ENCODE measurements around the gene METTL25. TPM values are rescaled to one million over a fixed set of nuclear protein-coding genes. Genes with fewer than 3 reads are reported as not detected.
A peak's percentile ranks its signal among the peaks of the same experiment; 100 is the strongest.

The METTL25 gene
- total and polyA plus RNA-seq, 2 donors from 2014 or later = 10.8 to 19.3 TPM

- FAIRE-seq = no peak
These were observed 72.3 kb downstream of the METTL25 start for GRCh38 chr12:82430541-82431145.

GRCh38 chr12:82434392-82434911 is 76.1 kb downstream of the METTL25 start:
- intact Hi-C loops (cut with DNase I) = no loop called here
- H3K27me3 ChIP-seq (ENCODE audit: control insufficient read depth, insufficient read depth, low read length) = no peaks in the 10 kb centered on the region
- no peak for FAIRE-seq
- no peaks in the 10 kb centered on the region for H3K36me3 ChIP-seq (ENCODE audit: control insufficient read depth in 2 of 3, insufficient read depth in 3 of 3, low read length in 3 of 3)
- DNase-seq = no peak
- H3K9ac ChIP-seq (ENCODE audit: low read length in 3 of 3) = no peak overlapping the region
- TF ChIP-seq CTCF (IDR thresholded peaks at IDR 0.05; ENCODE audit: borderline replicate concordance, extremely low read depth, insufficient read depth) = no peak
- no peak overlapping the region for H3K27ac ChIP-seq (ENCODE audit: low read depth in 2 of 2, low read length in 2 of 2)
- no peaks in the 10 kb centered on the region for H3K9me3 ChIP-seq (ENCODE audit: control insufficient read depth in 2 of 3, insufficient read depth in 1 of 3, low read length in 3 of 3)
- H3K4me3 ChIP-seq (ENCODE audit: low read length in 3 of 3) = no peak overlapping the region
- H3K4me1 ChIP-seq (ENCODE audit: control insufficient read depth in 2 of 3, insufficient read depth in 2 of 3, low read depth in 1 of 3, low read length in 3 of 3) = no peaks in the 10 kb centered on the region

More at GRCh38 chr12:82430541-82431145, 72.3 kb downstream of the METTL25 start:
- H3K27ac ChIP-seq (ENCODE audit: low read depth in 2 of 2, low read length in 2 of 2) = no peak overlapping the region
- H3K9me3 ChIP-seq (ENCODE audit: control insufficient read depth in 2 of 3, insufficient read depth in 1 of 3, low read length in 3 of 3) = no peaks in the 10 kb centered on the region
- H3K27me3 ChIP-seq (ENCODE audit: control insufficient read depth, insufficient read depth, low read length) = no peaks in the 10 kb centered on the region
- H3K36me3 ChIP-seq (ENCODE audit: control insufficient read depth in 2 of 3, insufficient read depth in 3 of 3, low read length in 3 of 3) = no peaks in the 10 kb centered on the region
- H3K9ac ChIP-seq (ENCODE audit: low read length in 3 of 3) = no peak overlapping the region
- no peak for TF ChIP-seq CTCF (IDR thresholded peaks at IDR 0.05; ENCODE audit: borderline replicate concordance, extremely low read depth, insufficient read depth)
- no peaks in the 10 kb centered on the region for H3K4me1 ChIP-seq (ENCODE audit: control insufficient read depth in 2 of 3, insufficient read depth in 2 of 3, low read depth in 1 of 3, low read length in 3 of 3)
- no peak for DNase-seq
- intact Hi-C loops (cut with DNase I) = no loop called here
- H3K4me3 ChIP-seq (ENCODE audit: low read length in 3 of 3) = no peak overlapping the region

- DNase-seq = peak in 1 of 5 donors; percentile 2
- peak; percentile 79 for FAIRE-seq
- no peaks in the 10 kb centered on the region for H3K27me3 ChIP-seq (ENCODE audit: control insufficient read depth, insufficient read depth, low read length)
- H3K9ac ChIP-seq (ENCODE audit: low read length in 3 of 3) = no peak overlapping the region
- no peaks in the 10 kb centered on the region for H3K9me3 ChIP-seq (ENCODE audit: control insufficient read depth in 2 of 3, insufficient read depth in 1 of 3, low read length in 3 of 3)
- peaks cover 0 to 5% (median 4%) of the 10 kb centered on the region in 3 donors for H3K36me3 ChIP-seq (ENCODE audit: control insufficient read depth in 2 of 3, insufficient read depth in 3 of 3, low read length in 3 of 3)
- no peak overlapping the region for H3K27ac ChIP-seq (ENCODE audit: low read depth in 2 of 2, low read length in 2 of 2)
- intact Hi-C loops (cut with DNase I) = no loop called here
- H3K4me3 ChIP-seq (ENCODE audit: low read length in 3 of 3) = no peak overlapping the region
- TF ChIP-seq CTCF (IDR thresholded peaks at IDR 0.05; ENCODE audit: borderline replicate concordance, extremely low read depth, insufficient read depth) = no peak
- H3K4me1 ChIP-seq (ENCODE audit: control insufficient read depth in 2 of 3, insufficient read depth in 2 of 3, low read depth in 1 of 3, low read length in 3 of 3) = no peaks in the 10 kb centered on the region
These were observed 78.0 kb downstream of the METTL25 start for GRCh38 chr12:82436354-82436753.

Measured in kidney (tissue), 14 donors.